Measurements from ENCODE around the gene NBL1.
A peak's percentile ranks its signal among the peaks of the same experiment; 100 is the strongest.

- TF ChIP-seq TAF1 (IDR thresholded peaks at IDR 0.05; ENCODE audit: control insufficient read depth, extremely low read depth, insufficient read depth, low read length, severe bottlenecking) (no peak), CTCF (IDR thresholded peaks at IDR 0.05 in 2 of 3, conservative IDR thresholded peaks at IDR 0.05 in 1 of 3; ENCODE audit: insufficient read depth in 2 of 3, low read depth in 1 of 3, low read length in 3 of 3) (peak; percentile 93 to 97 (median 93)), PBX2 (CRISPR knock-in tag; IDR thresholded peaks at IDR 0.05; ENCODE audit: low read depth) (no peak), PBX2 (tag; conservative IDR thresholded peaks at IDR 0.05; ENCODE audit: low read depth) (no peak)
Measured at GRCh38 chr1:19651141-19651737, 7.1 kb downstream of the NBL1 start.
